GM19467 (cell line): ENCODE data around the gene CCNY.

Experiments
- ATAC-seq: cut with Tn5 transposase; IDR thresholded peaks from one replicate; pipeline ENCODE4 v1.9.1; 2021; ENCODE audit warnings: mild to moderate bottlenecking, moderate library complexity; ENCODE audit not compliant: unreplicated experiment

CCNY gene

GRCh38 chr10:35467186-35467585 lies 130.9 kb downstream of the CCNY start:
- ATAC-seq = no peak

- ATAC-seq = no peak
Observed at GRCh38 chr10:35470248-35470924, 134.1 kb downstream of the CCNY start.

GRCh38 chr10:35470925-35471315 lies 134.6 kb downstream of the CCNY start:
- ATAC-seq = no peak

GRCh38 chr10:35471435-35471834 lies 135.1 kb downstream of the CCNY start:
- ATAC-seq = no peak

GRCh38 chr10:35480142-35480541 lies 143.8 kb downstream of the CCNY start:
- ATAC-seq = no peak

- no peak for ATAC-seq
Observed at GRCh38 chr10:35481413-35481812, 145.1 kb downstream of the CCNY start.

DNA sequence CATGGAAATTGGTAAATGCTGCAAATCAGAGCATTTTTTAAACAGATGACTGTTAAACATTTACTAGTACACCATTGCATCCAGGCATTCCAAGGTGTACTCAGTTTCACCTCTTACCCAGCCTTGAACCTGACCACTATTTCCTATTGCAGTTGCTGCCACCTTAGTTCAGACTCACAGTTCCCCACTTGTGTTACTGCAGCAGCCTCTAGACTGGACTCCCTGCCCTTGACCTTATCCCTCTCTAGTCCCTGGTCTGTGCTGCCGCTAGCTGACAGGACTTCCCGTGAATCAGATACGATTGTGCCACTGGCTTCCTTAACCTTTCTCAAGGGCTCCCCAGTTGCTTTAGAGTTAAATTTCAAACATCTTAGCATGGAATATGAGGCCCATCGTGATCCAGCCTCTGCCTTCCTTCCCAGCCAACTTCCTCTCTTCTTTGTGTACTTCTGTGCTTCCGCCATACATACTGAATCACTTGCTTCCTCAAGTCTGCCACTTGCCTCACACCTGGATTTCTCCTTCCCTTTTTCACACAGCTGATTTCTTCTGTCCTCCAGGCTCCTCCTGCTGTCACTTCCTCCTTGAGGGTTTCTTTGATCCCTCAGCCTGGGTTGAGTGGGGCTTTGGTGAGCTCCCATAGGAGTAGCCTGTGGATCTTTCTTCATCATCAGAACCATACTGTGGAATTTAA lies 150.1 kb downstream of the CCNY start:
- ATAC-seq = no peak

DNA sequence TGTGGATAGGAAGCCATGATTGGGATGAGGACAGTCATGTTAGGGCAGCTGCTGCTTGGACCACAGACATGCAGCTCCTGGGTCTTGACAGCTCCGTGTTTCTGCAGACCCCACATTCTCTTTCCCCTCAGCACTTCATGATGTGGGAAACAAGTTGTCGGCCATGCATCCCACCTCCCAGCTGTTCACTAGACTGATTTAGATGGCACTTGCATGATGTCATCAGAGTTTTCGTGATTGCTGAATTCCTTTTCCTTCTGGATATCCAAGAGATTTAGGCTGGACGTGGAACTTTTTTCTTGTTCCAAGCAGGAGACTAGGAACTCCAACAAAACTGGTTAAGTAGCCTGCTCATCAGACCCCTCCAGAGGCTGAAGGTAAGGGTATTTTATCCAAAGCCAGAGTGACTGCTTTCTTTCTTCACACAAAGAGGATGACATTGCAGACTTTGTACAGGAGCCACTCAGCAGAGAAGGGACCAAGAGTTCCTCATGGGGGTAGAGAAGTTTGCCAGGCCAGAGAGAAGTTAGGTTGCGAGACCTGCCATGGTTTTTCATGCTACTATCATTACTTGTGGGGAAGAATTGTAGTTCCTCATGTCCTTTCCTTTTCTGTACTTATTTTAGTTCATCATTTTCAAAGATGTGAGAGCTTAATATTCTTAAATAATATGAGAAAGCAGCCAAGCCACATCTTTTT lies 151.2 kb downstream of the CCNY start:
- no peak for ATAC-seq

DNA sequence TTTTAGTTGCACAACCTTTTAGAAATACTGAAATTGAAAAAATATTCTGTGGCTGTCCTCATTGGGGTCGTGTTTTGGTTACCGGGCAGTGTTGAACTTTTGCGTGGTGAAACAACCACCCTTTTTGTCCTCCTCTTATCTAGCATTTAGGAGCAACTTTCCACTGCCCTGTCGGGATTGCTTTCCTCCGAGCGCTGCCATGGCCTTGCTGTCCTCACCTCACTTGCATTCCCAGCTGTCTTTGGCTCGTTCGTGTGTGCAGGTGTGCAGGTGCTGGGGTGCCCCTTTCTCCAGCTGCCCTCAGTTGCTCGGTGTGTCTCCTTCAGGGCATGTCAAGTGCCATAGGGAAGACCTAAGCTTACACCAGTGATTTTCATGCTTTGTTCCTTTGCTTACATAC lies 151.9 kb downstream of the CCNY start:
- no peak for ATAC-seq

DNA sequence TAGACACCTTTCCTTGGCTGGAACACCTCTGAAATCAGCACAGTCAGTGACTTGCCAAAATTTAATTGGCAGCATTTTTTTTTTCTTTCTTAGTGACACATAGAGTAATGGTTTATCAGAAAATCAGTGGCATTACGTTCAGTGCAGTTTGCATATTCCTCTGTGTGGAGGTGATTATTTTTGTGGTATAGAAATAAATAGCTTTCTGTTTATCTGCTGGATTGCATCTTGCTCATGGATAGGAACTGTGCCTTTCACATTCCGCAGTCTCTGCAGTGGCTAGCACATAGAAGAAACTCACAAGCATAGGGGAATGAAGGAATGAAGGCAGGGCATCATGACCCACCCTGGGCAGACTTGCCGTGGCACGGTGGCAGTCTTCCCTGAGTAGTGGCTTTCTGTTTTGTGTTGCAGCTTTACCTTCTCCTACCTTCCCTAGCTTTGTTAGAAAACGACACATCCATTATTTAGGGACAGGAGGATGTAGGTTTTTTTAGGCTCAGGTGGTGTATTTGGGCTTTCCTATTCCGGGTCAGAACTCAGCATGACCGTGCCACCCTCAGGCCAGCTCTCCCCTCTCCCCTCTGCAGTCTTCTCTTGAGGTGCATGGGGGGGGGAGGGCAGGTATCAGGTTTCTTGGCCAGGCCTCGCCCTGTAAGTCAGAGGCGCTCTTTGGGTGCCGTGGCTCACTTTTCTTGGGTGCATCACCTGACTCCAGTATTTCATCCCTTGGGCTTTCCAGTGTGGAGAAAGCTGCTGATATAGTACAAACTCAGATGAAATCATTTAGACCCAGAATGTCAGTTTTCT lies 156.3 kb downstream of the CCNY start:
- no peak for ATAC-seq

GRCh38 chr10:35493196-35494118 lies 157.1 kb downstream of the CCNY start:
- ATAC-seq = no peak

- ATAC-seq = peak; percentile 49
Observed at GRCh38 chr10:35495521-35496119, 159.3 kb downstream of the CCNY start.

DNA sequence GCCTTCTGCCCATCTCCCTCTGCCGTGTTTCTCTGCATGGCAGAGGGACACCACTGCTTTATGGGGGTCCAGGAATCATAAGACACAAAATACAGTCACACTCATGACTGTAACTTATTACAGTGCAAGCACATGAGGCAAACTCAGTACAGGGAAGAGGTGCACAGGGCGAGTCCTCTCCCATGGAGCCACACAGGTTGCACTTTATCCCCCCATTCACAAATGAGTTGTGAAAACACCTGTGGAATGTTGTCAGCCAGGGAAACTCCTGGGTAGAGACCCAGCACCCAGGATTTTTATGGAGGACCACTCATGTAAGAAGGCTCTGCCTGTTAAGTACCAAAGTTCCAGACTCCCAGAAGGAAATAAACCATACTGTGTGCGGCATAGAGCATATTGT lies 161.6 kb downstream of the CCNY start:
- ATAC-seq = no peak

DNA sequence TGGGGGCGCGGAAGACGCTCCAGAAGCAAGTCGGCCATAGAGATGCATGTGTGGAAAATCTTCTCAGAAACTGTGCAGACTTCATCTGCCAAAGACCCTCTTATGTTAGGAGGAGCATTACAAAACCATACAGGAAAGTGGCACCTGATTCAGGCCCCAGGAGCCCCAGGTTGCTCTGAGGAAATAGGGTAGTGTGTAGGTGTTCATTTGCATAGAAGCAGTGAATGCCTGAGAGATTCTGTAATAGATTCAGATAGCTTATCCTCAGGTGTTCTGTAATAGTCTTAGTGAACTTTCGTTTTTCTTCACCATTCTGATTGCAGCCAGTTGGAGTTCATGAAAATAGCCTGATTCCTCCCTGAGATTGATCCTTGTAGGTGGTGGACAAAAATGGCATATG lies 162.4 kb downstream of the CCNY start:
- no peak for ATAC-seq

- no peak for ATAC-seq
Observed at GRCh38 chr10:35501923-35502322, 165.6 kb downstream of the CCNY start.

GRCh38 chr10:35502692-35503091 lies 166.4 kb downstream of the CCNY start:
- no peak for ATAC-seq

GRCh38 chr10:35503578-35503977 lies 167.3 kb downstream of the CCNY start:
- no peak for ATAC-seq

DNA sequence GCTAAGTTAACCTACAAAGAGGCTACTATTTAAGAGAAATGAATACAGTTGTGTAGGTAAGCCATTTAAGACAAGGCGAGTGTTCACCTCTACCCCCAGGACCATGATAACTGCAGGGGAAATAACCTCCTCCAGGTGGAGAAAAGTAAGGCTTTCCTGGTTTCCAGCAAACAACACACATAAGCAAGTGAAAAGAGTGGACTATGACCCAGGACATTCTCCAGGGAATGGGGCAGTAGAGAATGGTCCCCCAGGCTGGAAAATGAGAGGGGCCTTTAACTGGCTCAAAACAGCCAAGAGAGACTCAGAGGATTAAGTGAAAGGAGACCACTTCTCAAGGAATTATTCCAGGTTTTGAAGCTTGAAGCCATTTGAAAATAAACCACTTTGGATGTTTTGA lies 167.8 kb downstream of the CCNY start:
- ATAC-seq = no peak

DNA sequence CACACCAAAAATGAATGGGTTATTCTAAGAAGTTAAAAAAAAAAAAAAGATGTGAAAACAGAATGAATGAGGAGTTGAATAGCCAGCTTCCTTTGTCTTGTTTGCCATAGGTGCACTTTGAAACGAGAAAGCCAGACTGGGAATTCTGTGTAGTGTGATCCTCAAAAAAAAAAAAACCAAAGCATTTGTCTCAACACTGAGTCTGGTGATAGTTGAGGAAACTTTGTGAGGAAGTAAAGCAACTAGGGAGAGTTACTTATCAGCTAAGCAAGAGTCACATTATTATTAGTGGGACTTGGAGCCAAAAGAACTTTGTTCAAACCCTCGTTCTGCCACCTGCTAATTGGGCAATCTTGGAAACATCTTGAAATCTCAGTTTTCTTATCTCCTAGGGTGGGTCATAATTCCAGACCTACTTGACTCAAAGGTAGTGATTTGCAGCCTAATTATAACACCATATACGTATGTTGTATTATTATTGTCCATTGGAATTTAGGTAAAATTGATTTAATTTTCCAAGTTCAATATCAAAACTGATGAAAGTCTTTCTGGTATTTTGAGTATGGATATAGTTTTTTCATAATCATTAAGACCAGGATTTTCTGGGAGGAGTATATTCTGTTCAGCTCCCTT lies 169.0 kb downstream of the CCNY start:
- ATAC-seq = no peak
